ENCODE results near the gene KRT15. TPM values are rescaled to one million over a fixed set of nuclear protein-coding genes. Genes with fewer than 3 reads are reported as not detected.
A peak's percentile ranks its signal among the peaks of the same experiment; 100 is the strongest.

The KRT15 gene
- total RNA-seq, 1 donor: 0.63 TPM

GRCh38 chr17:41513168-41513547 is 5.5 kb downstream of the KRT15 start:
- DNase-seq (ENCODE audit: low read depth): no peak
- H3K4me3 ChIP-seq (ENCODE audit: low read depth, low read length): no peak overlapping the region
- no peak for TF ChIP-seq CTCF (IDR thresholded peaks at IDR 0.05; ENCODE audit: insufficient read depth, low read length)

- no peak overlapping the region for H3K4me3 ChIP-seq (ENCODE audit: low read depth, low read length)
- no peak for DNase-seq (ENCODE audit: low read depth)
- no peak for TF ChIP-seq CTCF (IDR thresholded peaks at IDR 0.05; ENCODE audit: insufficient read depth, low read length)
Observed at GRCh38 chr17:41512546-41513167, 6.0 kb downstream of the KRT15 start.

- no peak for TF ChIP-seq CTCF (IDR thresholded peaks at IDR 0.05; ENCODE audit: insufficient read depth, low read length)
- no peak overlapping the region for H3K4me3 ChIP-seq (ENCODE audit: low read depth, low read length)
- no peak for DNase-seq (ENCODE audit: low read depth)
Observed at GRCh38 chr17:41511716-41512115, 7.0 kb downstream of the KRT15 start.

GRCh38 chr17:41511116-41511515 is 7.6 kb downstream of the KRT15 start:
- no peak for TF ChIP-seq CTCF (IDR thresholded peaks at IDR 0.05; ENCODE audit: insufficient read depth, low read length)
- DNase-seq (ENCODE audit: low read depth): no peak
- H3K4me3 ChIP-seq (ENCODE audit: low read depth, low read length): no peak overlapping the region

GRCh38 chr17:41510251-41511065 is 8.2 kb downstream of the KRT15 start:
- H3K4me3 ChIP-seq (ENCODE audit: low read depth, low read length): no peak overlapping the region
- no peak for TF ChIP-seq CTCF (IDR thresholded peaks at IDR 0.05; ENCODE audit: insufficient read depth, low read length)
- DNase-seq (ENCODE audit: low read depth): no peak

GRCh38 chr17:41507315-41507880 is 11.3 kb downstream of the KRT15 start:
- TF ChIP-seq CTCF (IDR thresholded peaks at IDR 0.05; ENCODE audit: insufficient read depth, low read length): no peak
- H3K4me3 ChIP-seq (ENCODE audit: low read depth, low read length): no peak overlapping the region
- DNase-seq (ENCODE audit: low read depth): peak; percentile 27
